Nephron (organoid): ENCODE measurements around the gene CCDC122.

Experiments used
- H3K27ac Mint-ChIP-seq, 3 experiments: 2 replicates each; pipeline ENCODE4 v1.8.0; 2020; ENCODE audit warnings: mixed read lengths in 3 of 3, mild to moderate bottlenecking in 2 of 3, moderate library complexity in 1 of 3
- H3K27me3 Mint-ChIP-seq: 2 replicates; pipeline ENCODE4 v1.8.0; 2021; ENCODE audit warnings: low read depth, mild to moderate bottlenecking, moderate library complexity, mixed read lengths
- H3K36me3 Mint-ChIP-seq: 2 replicates; pipeline ENCODE4 v1.8.0; 2020; ENCODE audit warnings: low read depth, mixed read lengths
- H3K4me1 Mint-ChIP-seq: 2 replicates; pipeline ENCODE4 v1.8.0; 2020; ENCODE audit warnings: mixed read lengths
- H3K4me3 Mint-ChIP-seq, 3 experiments: 2 replicates each; pipeline ENCODE4 v1.8.0; 2020; ENCODE audit warnings: mild to moderate bottlenecking in 3 of 3, mixed read lengths in 3 of 3, moderate library complexity in 2 of 3
- H3K9me3 Mint-ChIP-seq: 2 replicates; pipeline ENCODE4 v1.8.0; 2020; ENCODE audit warnings: mixed read lengths
- CTCF ChIP-seq, 3 experiments: fragments of 200-600 bp; sonication (generic); IDR thresholded peaks; one replicate each; pipeline ENCODE4 v1.5.0; 2021; ENCODE audit warnings: antibody characterized with exemption in 3 of 3; ENCODE audit not compliant: unreplicated experiment in 3 of 3

CCDC122 gene

GRCh38 chr13:43852923-43853404, 26.6 kb downstream of the CCDC122 start:
- Mint-ChIP-seq H3K36me3 (peaks cover 71% of the 10 kb centered on the region), H3K9me3 (peaks cover 61% of the 10 kb centered on the region), H3K4me1 (no peaks in the 10 kb centered on the region), H3K27ac (no peak overlapping the region), H3K27me3 (no peaks in the 10 kb centered on the region), H3K4me3 (no peak overlapping the region)
- no peak for TF ChIP-seq CTCF (IDR thresholded peaks at IDR 0.05; ENCODE audit: unreplicated experiment in 3 of 3)

- H3K27ac Mint-ChIP-seq, result no peak overlapping the region
- H3K4me1 Mint-ChIP-seq, result no peaks in the 10 kb centered on the region
- peaks cover 70% of the 10 kb centered on the region for H3K36me3 Mint-ChIP-seq
- no peaks in the 10 kb centered on the region for H3K27me3 Mint-ChIP-seq
- H3K9me3 Mint-ChIP-seq, result peaks cover 63% of the 10 kb centered on the region
- no peak for TF ChIP-seq CTCF (IDR thresholded peaks at IDR 0.05; ENCODE audit: unreplicated experiment in 3 of 3)
- no peak overlapping the region for H3K4me3 Mint-ChIP-seq
Measured at GRCh38 chr13:43850873-43851272, 28.7 kb downstream of the CCDC122 start.

- Mint-ChIP-seq H3K4me1 (no peaks in the 10 kb centered on the region), H3K36me3 (peaks cover 46% of the 10 kb centered on the region), H3K27ac (no peak overlapping the region), H3K4me3 (no peak overlapping the region), H3K9me3 (peaks cover 40% of the 10 kb centered on the region), H3K27me3 (no peaks in the 10 kb centered on the region)
- no peak for TF ChIP-seq CTCF (IDR thresholded peaks at IDR 0.05; ENCODE audit: unreplicated experiment in 3 of 3)
Measured at GRCh38 chr13:43848001-43848649, 31.4 kb downstream of the CCDC122 start.

- no peak overlapping the region for H3K27ac Mint-ChIP-seq
- peaks cover 32% of the 10 kb centered on the region for H3K36me3 Mint-ChIP-seq
- H3K27me3 Mint-ChIP-seq, result no peaks in the 10 kb centered on the region
- H3K4me3 Mint-ChIP-seq, result no peak overlapping the region
- H3K9me3 Mint-ChIP-seq, result peaks cover 27% of the 10 kb centered on the region
- TF ChIP-seq CTCF (IDR thresholded peaks at IDR 0.05; ENCODE audit: unreplicated experiment in 3 of 3), result no peak
- no peaks in the 10 kb centered on the region for H3K4me1 Mint-ChIP-seq
Measured at GRCh38 chr13:43846496-43847158, 32.9 kb downstream of the CCDC122 start.

GRCh38 chr13:43838909-43839308, 40.6 kb downstream of the CCDC122 start:
- H3K4me1 Mint-ChIP-seq, result no peaks in the 10 kb centered on the region
- H3K4me3 Mint-ChIP-seq, result no peak overlapping the region
- no peak overlapping the region for H3K27ac Mint-ChIP-seq

More at GRCh38 chr13:43838909-43839308, 40.6 kb downstream of the CCDC122 start:
- TF ChIP-seq CTCF (IDR thresholded peaks at IDR 0.05; ENCODE audit: unreplicated experiment in 3 of 3), result no peak
- H3K9me3 Mint-ChIP-seq, result no peaks in the 10 kb centered on the region
- no peaks in the 10 kb centered on the region for H3K27me3 Mint-ChIP-seq
- peaks cover 6% of the 10 kb centered on the region for H3K36me3 Mint-ChIP-seq
